GM23248 (cell line): ENCODE results near the gene TNNI3K. TPM values are rescaled to one million over a fixed set of nuclear protein-coding genes. Genes with fewer than 3 reads are reported as not detected.

Source experiments
- DNase-seq: peaks from one replicate; pipeline ENCODE4 v3.0.0-alpha.2; 2015
- H2AFZ ChIP-seq: fragments of 200-600 bp; sonication (generic); 2 replicates; pipeline ENCODE4 v1.6.1; 2016; ENCODE audit warnings: antibody characterized with exemption
- H3F3A ChIP-seq: fragments of 200-600 bp; sonication (generic); 2 replicates; pipeline ENCODE4 v1.6.1; 2016; ENCODE audit warnings: mild to moderate bottlenecking, antibody characterized with exemption, mixed run types; ENCODE audit not compliant: insufficient read depth
- H3K27ac ChIP-seq: fragments of 200-600 bp; sonication (generic); 2 replicates; pipeline ENCODE4 v1.5.1; 2016; ENCODE audit warnings: mild to moderate bottlenecking
- H3K27me3 ChIP-seq: fragments of 200-600 bp; sonication (generic); replicated peaks from 2 replicates; pipeline ENCODE4 v1.6.1; 2016; ENCODE audit warnings: mild to moderate bottlenecking; ENCODE audit not compliant: insufficient read depth
- H3K36me3 ChIP-seq: fragments of 200-600 bp; sonication (generic); 2 replicates; pipeline ENCODE4 v1.6.1; 2016; ENCODE audit warnings: low read depth, mild to moderate bottlenecking
- H3K4me1 ChIP-seq: fragments of 200-600 bp; sonication (generic); 2 replicates; pipeline ENCODE4 v1.6.1; 2016; ENCODE audit warnings: mild to moderate bottlenecking; ENCODE audit not compliant: insufficient read depth
- H3K4me2 ChIP-seq: fragments of 200-600 bp; sonication (generic); one replicate; pipeline ENCODE4 v1.6.1; 2016; ENCODE audit warnings: mild to moderate bottlenecking; ENCODE audit not compliant: unreplicated experiment
- H3K4me3 ChIP-seq: fragments of 200-600 bp; sonication (generic); 2 replicates; pipeline ENCODE4 v1.5.1; 2016; ENCODE audit warnings: mild to moderate bottlenecking
- H3K79me2 ChIP-seq: fragments of 200-600 bp; sonication (generic); 2 replicates; pipeline ENCODE4 v1.6.1; 2016; ENCODE audit warnings: mild to moderate bottlenecking; ENCODE audit not compliant: insufficient read depth
- H3K9ac ChIP-seq: fragments of 200-600 bp; sonication (generic); 2 replicates; pipeline ENCODE4 v1.6.1; 2016; ENCODE audit warnings: mild to moderate bottlenecking
- H3K9me2 ChIP-seq: fragments of 200-600 bp; sonication (generic); 2 replicates; pipeline ENCODE4 v1.6.1; 2016; ENCODE audit warnings: mixed run types, mild to moderate bottlenecking, moderate library complexity; ENCODE audit not compliant: insufficient read depth
- H3K9me3 ChIP-seq: fragments of 200-600 bp; sonication (generic); one replicate; pipeline ENCODE4 v1.6.1; 2017; ENCODE audit warnings: low read depth
- H4K20me1 ChIP-seq: fragments of 200-600 bp; sonication (generic); 2 replicates; pipeline ENCODE4 v1.6.0; 2016; ENCODE audit not compliant: insufficient read depth
- EZH2 ChIP-seq: fragments of 200-600 bp; sonication (generic); IDR thresholded peaks from 2 replicates; pipeline ENCODE4 v1.6.1; 2018; ENCODE audit warnings: antibody characterized with exemption, mild to moderate bottlenecking; ENCODE audit not compliant: insufficient read depth, poor library complexity, severe bottlenecking
- EZH2phosphoT487 ChIP-seq: fragments of 200-600 bp; sonication (generic); IDR thresholded peaks from 2 replicates; pipeline ENCODE4 v1.6.1; 2018; ENCODE audit warnings: antibody characterized with exemption, moderate library complexity, mild to moderate bottlenecking, low read depth; ENCODE audit not compliant: insufficient read depth
- WGBS, 2 experiments: methylation state at CpG; one replicate each; pipeline ENCODE4 v1.1.6; 2015 to 2017; ENCODE audit warnings: low lambda C conversion rate in 2 of 2, low coverage in 1 of 2; ENCODE audit errors: missing lambda C conversion rate in 2 of 2; 5-methylcytosine and 5-hydroxymethylcytosine counted together
- in situ Hi-C: fragments of 300-500 bp; cut with MboI; formaldehyde crosslinking; loops from 2 replicates; pipeline ENCODE4 v1.15.0; 2020
- polyA plus RNA-seq: library from polyadenylated mRNA; unstranded; fragments of >200 nt; fragmentation: Nextera tagmentation; extraction: Ambion mirVana; gene quantifications from 2 replicates; pipeline ENCODE4 v1.2.1, GENCODE V29; 2016
- total RNA-seq: library from RNA; depleted of rRNA; stranded (reverse); fragments of >200 nt; shearing (Covaris generic); gene quantifications from 2 replicates; pipeline ENCODE4 v1.2.3, GENCODE V29; 2014

The TNNI3K gene
- total and polyA plus RNA-seq, 2 experiments from 2014 or later, result not detected

DNA sequence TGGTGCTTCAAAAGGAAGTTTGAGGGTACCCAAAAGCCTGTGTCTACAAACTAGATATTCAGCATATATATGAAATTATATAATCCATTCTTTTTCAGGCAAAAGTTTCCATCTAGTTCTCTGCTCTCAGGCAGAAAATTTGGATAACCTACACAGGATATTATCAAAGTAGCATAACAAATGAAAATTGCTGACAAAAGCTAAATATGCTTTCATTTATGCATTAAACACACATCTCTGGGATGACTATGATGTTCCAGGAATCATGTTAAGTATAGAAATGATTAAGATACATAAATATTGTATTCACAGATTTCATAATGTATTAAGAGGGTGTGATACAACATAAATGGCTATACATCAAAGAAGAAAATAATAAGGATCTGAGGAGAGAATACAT is 184.4 kb downstream of the TNNI3K start:
- Histone ChIP-seq H3K27ac (no peak overlapping the region), H3K9ac (no peak overlapping the region), H3K4me1 (no peaks in the 10 kb centered on the region), H3F3A (no peaks in the 10 kb centered on the region), H3K79me2 (no peaks in the 10 kb centered on the region), H3K9me2 (no peaks in the 10 kb centered on the region), H3K9me3 (no peaks in the 10 kb centered on the region), H2AFZ (no peak overlapping the region), H3K27me3 (no peaks in the 10 kb centered on the region), H3K4me2 (no peak overlapping the region), H3K4me3 (no peak overlapping the region), H3K36me3 (no peaks in the 10 kb centered on the region), H4K20me1 (no peaks in the 10 kb centered on the region)
- no peak for DNase-seq
- in situ Hi-C loops, result no loop called here
- TF ChIP-seq EZH2phosphoT487 (no peak), EZH2 (no peak)

DNA sequence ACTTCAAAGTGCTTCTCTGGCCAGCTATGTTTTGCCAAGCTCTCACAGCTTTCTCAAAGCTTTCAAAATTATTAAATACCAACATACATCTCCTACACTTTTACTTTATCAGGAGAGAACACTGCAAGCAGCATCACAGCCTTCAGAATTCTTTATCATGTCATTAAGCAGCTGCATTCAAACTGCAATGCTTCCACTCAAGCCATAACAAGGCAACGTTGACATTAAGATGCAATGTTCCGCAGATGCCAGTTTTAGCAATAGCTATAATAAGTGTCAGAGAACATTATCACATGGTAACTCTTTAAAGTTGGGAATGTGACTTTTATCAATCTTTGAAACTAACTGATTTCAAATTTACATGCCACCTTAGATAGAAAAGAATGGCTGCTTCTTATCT is 185.3 kb downstream of the TNNI3K start:
- no peaks in the 10 kb centered on the region for H3F3A ChIP-seq
- no peak overlapping the region for H3K4me2 ChIP-seq
- H3K4me3 ChIP-seq, result no peak overlapping the region
- H3K27ac ChIP-seq, result no peak overlapping the region
- H3K27me3 ChIP-seq, result no peaks in the 10 kb centered on the region
- no peaks in the 10 kb centered on the region for H3K9me2 ChIP-seq
- H3K36me3 ChIP-seq, result no peaks in the 10 kb centered on the region
- H3K79me2 ChIP-seq, result no peaks in the 10 kb centered on the region
- no peak for TF ChIP-seq EZH2
- no peak for TF ChIP-seq EZH2phosphoT487
- H3K9ac ChIP-seq, result no peak overlapping the region
- in situ Hi-C loops, result no loop called here
- 57 to 67% methylated on average over 2 of the region's 2 CpGs for WGBS, 2 experiments
- H3K4me1 ChIP-seq, result no peaks in the 10 kb centered on the region
- no peak for DNase-seq
- no peaks in the 10 kb centered on the region for H3K9me3 ChIP-seq
- no peaks in the 10 kb centered on the region for H4K20me1 ChIP-seq
- H2AFZ ChIP-seq, result no peak overlapping the region

DNA sequence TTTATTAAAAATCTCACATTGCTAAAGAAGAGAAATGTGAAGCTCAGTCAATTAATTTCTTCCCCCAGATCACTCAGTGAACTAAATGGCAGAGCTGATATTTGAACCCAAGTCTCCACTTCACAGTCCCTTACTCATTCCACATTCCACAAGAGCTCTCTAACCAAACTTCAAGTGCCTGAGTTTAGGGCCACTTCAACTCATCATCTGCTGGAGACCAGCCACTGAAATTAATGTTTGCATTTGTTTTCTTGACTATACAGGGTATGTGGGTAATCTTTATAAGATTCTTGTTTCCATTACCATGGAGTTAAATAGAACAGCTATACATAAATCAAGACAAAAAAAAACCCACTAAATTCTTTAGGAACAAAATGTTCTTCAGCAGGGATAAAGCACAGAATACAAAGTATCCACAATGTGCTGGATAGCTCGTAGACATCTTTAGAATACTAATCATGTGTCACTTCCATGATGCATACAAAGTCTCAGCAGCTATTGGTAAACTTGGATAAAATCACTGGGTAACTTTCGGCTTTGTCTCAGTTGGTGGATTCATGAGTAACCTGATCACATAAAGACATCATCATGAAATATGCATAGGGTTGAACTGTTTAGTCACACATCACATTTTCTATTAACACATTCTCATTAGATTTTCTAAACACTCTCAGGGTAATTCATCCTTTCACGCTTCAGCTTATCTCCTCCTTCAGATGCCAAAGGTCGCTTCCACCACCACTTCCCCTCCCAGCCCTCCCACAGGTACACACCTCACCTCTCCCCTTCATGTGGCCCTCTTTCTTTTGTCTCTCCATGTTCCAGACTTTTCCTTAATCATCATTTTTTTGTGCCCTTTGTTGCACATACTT is 187.5 kb downstream of the TNNI3K start:
- Histone ChIP-seq H3K79me2 (no peaks in the 10 kb centered on the region), H4K20me1 (no peaks in the 10 kb centered on the region), H3K9ac (no peak overlapping the region), H2AFZ (no peak overlapping the region), H3K9me2 (no peaks in the 10 kb centered on the region), H3K4me3 (no peak overlapping the region), H3F3A (no peaks in the 10 kb centered on the region), H3K4me1 (no peaks in the 10 kb centered on the region), H3K27ac (no peak overlapping the region), H3K27me3 (no peaks in the 10 kb centered on the region), H3K36me3 (no peaks in the 10 kb centered on the region), H3K9me3 (no peaks in the 10 kb centered on the region), H3K4me2 (no peak overlapping the region)
- no peak for DNase-seq
- TF ChIP-seq EZH2phosphoT487 (no peak), EZH2 (no peak)
- WGBS, 2 experiments, result 30 to 49% methylated on average over 3 to 4 of the region's 4 CpGs
- in situ Hi-C loops, result no loop called here

DNA sequence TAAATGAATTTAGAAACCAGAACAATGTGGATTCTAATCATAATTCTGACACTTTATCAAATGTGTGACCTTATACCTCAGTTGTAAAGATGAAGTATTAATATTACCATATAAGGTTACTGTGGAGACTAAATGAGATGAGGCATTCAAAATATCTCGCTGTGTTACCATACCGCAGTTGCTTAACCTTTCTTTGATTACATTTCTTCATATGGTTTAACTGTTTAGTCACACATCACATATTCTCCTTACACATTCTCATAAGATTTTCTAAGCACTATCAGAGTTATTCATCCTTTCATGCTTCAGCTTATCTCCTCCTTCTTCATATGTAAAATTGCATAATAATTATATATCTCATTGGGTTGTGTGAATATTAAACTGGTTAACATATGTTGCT is 188.3 kb downstream of the TNNI3K start:
- WGBS, 2 experiments, result 1 to 2% methylated on average over 2 of the region's 2 CpGs
- in situ Hi-C loops, result no loop called here
- no peaks in the 10 kb centered on the region for H3K36me3 ChIP-seq
- H3K4me3 ChIP-seq, result no peak overlapping the region
- H4K20me1 ChIP-seq, result no peaks in the 10 kb centered on the region
- H3K27me3 ChIP-seq, result no peaks in the 10 kb centered on the region
- no peak overlapping the region for H3K27ac ChIP-seq
- no peak for TF ChIP-seq EZH2
- TF ChIP-seq EZH2phosphoT487, result no peak
- no peaks in the 10 kb centered on the region for H3K9me3 ChIP-seq
- H3F3A ChIP-seq, result no peaks in the 10 kb centered on the region
- no peak overlapping the region for H3K9ac ChIP-seq
- no peak overlapping the region for H3K4me2 ChIP-seq
- H2AFZ ChIP-seq, result no peak overlapping the region
- H3K4me1 ChIP-seq, result no peaks in the 10 kb centered on the region
- H3K79me2 ChIP-seq, result no peaks in the 10 kb centered on the region
- H3K9me2 ChIP-seq, result no peaks in the 10 kb centered on the region
- no peak for DNase-seq
